Measurements from ENCODE around the gene FRRS1.
"Not testable (repeated sequence)": the region's sequence is repeated elsewhere in the genome, so short reads cannot be mapped to it uniquely, and the experiment has no call there.

The FRRS1 gene, protein sequence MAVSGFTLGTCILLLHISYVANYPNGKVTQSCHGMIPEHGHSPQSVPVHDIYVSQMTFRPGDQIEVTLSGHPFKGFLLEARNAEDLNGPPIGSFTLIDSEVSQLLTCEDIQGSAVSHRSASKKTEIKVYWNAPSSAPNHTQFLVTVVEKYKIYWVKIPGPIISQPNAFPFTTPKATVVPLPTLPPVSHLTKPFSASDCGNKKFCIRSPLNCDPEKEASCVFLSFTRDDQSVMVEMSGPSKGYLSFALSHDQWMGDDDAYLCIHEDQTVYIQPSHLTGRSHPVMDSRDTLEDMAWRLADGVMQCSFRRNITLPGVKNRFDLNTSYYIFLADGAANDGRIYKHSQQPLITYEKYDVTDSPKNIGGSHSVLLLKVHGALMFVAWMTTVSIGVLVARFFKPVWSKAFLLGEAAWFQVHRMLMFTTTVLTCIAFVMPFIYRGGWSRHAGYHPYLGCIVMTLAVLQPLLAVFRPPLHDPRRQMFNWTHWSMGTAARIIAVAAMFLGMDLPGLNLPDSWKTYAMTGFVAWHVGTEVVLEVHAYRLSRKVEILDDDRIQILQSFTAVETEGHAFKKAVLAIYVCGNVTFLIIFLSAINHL

DNA sequence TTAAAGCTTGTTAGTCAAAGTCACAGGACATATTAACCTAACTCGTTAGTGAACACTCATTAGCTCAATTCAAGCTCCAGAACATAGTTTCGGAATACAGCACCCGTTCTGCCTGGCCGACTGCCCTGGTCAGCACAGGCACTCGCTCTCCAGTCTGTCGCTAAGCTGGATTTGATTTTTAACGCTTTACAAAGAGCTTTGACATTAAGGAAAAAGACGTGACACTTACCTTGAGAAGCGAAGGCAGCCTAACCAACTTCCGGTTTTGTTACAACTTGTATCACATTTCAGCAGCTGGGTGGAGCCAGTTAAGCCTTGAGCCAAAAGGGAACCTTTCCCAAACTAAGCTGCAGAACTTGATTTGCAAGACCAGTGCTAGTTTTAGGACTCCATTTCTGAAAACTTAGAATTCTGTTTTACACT, at the start of gene FRRS1:
TSS of gene FRRS1 (minus strand) at position 258 of the 423 bp plus-strand sequence. CDS start 17,867 bp downstream, outside the sequence.
- intact Hi-C loops (cut with DNase I): no loop called here
- peak in 4 of 10 donors; percentile 13 to 21 (median 16) for DNase-seq

DNA sequence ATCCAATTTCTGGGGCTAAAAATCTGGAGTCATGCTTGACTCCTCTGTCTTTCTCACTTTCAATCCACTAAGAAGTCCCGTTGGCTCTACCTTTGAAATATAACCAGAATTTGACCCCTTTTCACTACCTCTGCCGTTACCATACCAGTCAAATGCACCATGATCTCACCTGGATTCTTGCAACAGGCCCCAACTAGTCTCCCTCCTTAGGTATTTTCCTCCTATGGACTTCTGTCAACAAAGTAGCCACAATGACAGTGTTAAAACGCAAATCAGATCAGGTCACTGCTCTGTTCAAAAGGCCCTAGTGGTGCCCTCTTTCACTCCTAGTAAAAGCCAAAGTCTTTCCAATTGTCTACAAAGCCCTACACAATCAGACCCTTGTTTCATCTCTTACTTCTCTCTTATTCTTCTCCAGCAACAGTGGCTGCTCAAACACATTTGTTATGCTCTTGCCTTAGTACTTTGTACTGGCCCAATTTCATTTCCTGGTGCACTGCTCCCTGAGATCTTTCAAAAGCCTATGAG, 48.0 kb upstream of the FRRS1 start:
- DNase-seq: no peak
- intact Hi-C loops (cut with DNase I): no loop called here

DNA sequence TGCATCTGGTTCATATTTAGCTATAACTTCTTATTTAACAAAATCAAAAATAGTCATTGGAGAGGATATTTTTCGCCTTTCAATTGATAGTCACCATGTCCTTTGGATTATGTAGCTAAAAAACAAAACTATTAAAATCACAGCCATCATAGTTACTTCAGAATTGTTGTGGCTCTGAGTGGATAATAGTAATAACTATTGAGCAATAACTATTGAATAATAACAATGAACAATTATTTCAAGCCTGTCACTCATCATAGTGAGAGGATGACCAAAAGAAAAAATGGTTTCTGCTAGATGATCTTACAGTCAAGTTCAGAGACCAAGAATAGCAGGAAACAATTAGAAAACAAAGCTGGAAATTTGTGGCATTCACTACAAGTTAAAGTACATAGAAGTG, 45.3 kb upstream of the FRRS1 start:
- DNase-seq: no peak
- intact Hi-C loops (cut with DNase I): no loop called here

GRCh38 chr1:99811075-99811474, 44.6 kb upstream of the FRRS1 start:
- DNase-seq: no peak
- intact Hi-C loops (cut with DNase I): no loop called here

- intact Hi-C loops (cut with DNase I): loop anchor here (1.0 to 5.0 kb wide), 4 partner anchors 229 to 1060 kb away; partner anchors contain the start of genes SASS6 and TRMT13
- no peak for DNase-seq
Observed at GRCh38 chr1:99808391-99809115, 42.1 kb upstream of the FRRS1 start.

DNA sequence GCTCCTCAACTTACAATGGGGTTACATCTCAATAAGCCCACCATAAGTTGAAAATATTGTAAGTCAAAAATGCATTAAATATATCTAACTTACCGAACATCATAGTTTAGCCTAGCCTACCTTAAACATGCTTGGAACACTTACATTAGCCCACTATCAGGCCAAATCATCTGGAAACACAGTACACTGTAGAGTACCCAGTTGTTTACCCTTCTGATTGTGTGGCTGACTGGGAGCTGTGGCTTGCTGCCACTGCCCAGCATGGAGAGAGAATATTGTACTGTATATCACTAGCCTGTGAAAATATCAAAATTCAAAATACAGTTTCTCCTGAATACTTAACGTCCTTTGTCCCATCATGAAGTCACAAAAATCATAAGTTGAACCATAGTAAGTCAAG, 40.4 kb upstream of the FRRS1 start:
- intact Hi-C loops (cut with DNase I): loop anchor here (5.0 kb wide), 2 partner anchors 230 to 325 kb away; partner anchors contain the start of genes SASS6 and TRMT13

GRCh38 chr1:99801584-99801983, 35.1 kb upstream of the FRRS1 start:
- DNase-seq: no peak
- intact Hi-C loops (cut with DNase I): no loop called here

More for the DNA sequence above, 40.4 kb upstream of the FRRS1 start:
- no peak for DNase-seq

GRCh38 chr1:99793861-99794260, 27.4 kb upstream of the FRRS1 start:
- DNase-seq; intact Hi-C loops (cut with DNase I): not testable (repeated sequence)

DNA sequence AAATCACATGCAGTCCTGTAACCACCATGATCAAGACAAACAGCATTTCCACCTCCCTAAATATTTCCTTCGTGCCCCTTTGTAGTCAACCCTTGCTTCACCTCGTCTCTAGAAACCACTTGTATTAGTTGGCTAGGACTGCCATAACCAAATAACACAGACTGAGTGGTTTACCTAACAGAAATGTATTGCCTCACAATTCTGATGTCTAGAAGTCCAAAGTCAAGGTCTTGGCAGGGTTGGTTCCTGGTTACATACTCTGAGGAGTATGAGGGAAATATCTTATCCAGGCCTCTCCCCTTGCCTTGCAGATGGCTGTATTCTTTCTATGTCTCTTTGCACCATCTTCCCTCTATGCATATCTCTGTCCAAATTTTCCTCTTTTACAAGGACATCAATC, 23.3 kb upstream of the FRRS1 start:
- intact Hi-C loops (cut with DNase I): no loop called here
- DNase-seq: no peak

DNA sequence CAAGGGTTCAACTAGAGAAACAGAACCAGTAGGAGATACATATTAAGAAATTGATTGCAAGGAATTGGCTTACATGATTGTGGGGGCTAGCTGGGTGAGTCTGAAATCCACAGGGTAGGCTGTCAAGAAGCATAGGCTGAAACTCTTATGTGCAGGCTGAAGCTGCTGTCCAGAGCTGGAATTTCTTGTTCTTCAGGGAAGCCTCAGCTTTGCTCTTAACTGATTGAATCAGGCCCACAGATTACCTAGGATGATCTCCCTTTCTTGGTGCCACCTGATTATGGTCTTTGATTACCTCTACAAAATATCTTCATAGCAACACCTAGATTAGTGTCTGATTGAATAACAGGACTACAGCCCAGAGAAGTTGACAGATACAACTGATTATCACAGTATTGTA, 22.5 kb upstream of the FRRS1 start:
- DNase-seq: no peak
- intact Hi-C loops (cut with DNase I): no loop called here

DNA sequence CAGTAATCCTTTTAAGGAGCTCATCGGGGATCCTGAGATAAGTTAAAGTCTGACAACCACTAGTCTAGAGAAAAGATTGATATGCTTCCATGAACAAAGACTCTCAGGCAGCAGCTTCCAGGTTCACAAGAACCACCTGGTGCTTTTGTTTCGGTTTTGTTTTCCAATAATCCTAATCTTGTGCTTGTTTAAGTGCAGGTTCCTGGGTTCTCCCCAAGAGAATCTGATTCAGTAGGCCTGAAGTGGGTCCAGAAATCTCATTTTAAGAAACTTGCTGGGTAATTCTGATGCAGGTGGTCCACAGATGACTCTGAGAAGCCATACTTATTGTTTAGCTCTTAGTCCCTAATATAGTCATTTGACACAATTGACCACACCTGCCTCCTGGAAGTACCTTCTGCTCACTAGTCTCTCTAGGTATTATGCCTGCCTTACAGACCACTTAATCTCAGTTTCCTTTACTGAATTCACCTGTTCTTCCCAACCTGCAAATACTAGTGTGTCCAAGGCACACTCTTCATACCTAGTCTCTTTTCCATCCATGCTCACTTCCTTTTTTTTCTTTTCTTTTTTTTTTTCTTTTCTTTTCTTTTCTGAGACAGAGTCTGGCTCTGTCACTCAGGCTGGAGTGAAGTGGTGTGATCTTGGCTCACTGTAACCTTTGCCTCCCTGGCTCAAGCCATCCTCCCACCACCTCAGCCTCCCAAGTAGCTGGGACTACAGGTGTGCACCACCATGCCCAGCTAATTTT, 20.5 kb upstream of the FRRS1 start:
- no peak for DNase-seq
- intact Hi-C loops (cut with DNase I): no loop called here

DNA sequence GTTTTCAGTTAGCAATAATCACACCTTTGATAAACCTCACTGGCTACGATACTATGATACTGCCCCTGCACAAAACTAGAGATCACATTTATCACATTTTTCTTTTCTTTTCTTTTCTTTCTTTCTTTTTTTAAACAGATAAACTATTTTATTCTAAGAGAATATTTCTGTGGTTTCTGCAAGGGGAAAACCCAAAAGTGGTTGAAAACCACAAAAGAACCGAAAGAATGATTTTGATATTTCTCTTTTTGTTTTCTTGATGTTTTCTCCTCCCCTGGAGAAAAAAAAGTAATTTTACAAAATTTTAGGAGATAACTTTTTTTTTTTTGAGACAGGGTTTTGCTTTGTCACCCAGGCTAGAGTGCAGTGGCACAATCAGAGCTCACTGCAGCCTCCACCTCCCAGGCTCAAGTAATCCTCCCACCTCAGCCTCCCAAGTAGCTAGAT, 18.4 kb upstream of the FRRS1 start:
- intact Hi-C loops (cut with DNase I): no loop called here

DNA sequence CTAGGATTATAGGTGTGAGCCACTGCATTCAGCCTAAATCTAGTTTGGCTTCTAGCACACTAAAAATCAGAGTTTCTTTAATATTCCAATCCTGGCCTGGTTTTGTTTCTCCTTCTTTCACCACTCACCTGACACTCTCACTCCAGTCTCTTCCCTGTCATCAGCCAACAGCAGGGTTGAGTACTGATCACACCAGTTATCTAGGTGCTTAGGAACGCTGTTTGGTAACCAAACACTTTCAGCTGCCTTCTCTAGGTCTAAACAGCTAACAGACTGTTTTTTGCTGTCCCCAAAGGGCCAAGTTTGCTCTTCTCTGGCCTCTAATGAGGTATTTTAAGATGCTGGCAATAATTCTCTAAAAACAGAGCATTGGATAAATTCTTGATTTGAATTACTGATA, 17.7 kb upstream of the FRRS1 start:
- intact Hi-C loops (cut with DNase I): no loop called here
- DNase-seq: no peak

More for the DNA sequence above, 18.4 kb upstream of the FRRS1 start:
- no peak for DNase-seq

GRCh38 chr1:99782920-99783319, 16.5 kb upstream of the FRRS1 start:
- intact Hi-C loops (cut with DNase I): no loop called here
- DNase-seq: no peak

- intact Hi-C loops (cut with DNase I): no loop called here
Observed at GRCh38 chr1:99782397-99782796, 16.0 kb upstream of the FRRS1 start.

DNA sequence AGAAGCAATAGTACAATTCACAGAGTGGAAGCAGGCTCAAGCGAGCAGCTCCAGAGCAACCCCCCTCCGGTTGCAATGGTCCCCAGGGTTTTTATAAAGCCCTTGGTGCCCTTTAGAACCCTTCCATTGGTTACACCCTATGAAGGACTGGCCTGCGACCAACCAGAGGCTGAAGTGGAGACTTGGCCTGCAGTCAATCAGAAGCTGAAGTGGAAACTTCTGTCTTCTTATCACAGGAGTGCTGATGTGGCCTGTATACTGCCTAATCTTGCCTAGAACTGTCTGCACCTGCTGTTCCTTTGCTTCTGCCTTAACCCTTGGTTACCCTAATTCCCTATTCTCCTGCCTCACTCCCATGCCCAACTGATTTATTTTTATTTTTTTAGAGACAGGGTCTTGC, 15.4 kb upstream of the FRRS1 start:
- no peak for DNase-seq
- intact Hi-C loops (cut with DNase I): no loop called here

More at GRCh38 chr1:99782397-99782796, 16.0 kb upstream of the FRRS1 start:
- no peak for DNase-seq

GRCh38 chr1:99777752-99778151, 11.3 kb upstream of the FRRS1 start:
- no peak for DNase-seq

GRCh38 chr1:99776120-99776519, 9.7 kb upstream of the FRRS1 start:
- intact Hi-C loops (cut with DNase I): no loop called here
- no peak for DNase-seq

More at GRCh38 chr1:99777752-99778151, 11.3 kb upstream of the FRRS1 start:
- intact Hi-C loops (cut with DNase I): no loop called here

DNA sequence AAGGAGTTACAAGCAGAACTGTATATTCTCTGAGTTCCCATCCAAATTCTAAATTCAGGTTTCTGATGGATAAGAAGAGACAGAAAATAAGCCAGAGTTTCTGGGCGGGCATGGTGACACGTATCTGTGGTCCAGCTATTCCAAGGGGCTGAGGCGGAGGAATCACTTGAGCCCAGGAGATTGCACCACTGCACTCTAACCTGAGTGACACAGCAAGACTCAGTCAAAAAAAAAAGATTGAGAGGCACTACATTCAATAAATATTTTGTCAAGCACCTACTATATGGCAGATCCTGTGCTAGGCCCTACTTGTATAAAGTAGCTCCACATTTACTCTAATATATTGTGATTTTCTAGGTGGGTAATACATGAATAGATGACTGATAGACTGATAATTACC, 6.4 kb upstream of the FRRS1 start:
- intact Hi-C loops (cut with DNase I): no loop called here
- no peak for DNase-seq

DNA sequence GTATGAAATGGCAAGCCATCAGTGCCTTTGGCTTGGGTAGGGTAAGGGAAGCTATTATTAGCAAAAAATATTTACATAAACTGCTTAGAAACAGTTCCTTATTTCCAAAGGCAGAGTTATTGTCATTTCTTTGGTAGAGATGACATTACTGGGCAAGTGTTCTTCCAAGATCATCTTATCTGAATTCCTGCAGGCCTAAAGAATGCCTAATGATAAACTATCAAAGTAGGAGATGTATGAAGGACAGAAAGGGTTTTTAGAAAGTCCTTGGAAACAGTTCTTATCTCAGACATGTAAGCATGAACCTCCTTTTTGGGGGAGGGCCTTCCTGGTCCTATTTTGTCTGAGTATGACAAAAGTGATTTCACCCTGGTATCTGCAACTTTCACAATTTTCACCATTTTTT, 5.1 kb upstream of the FRRS1 start:
- intact Hi-C loops (cut with DNase I): no loop called here
- no peak for DNase-seq

Data from posterior cingulate gyrus (tissue), 11 donors.